GM12878 (cell line): ENCODE data around the gene DCDC2C.

Experiments
- HDAC6 ChIP-seq: fragments of 200-600 bp; sonication (generic); IDR thresholded peaks from one replicate; pipeline ENCODE4 v1.8.0; 2017; ENCODE audit warnings: antibody characterized with exemption; ENCODE audit not compliant: unreplicated experiment
- POLR2AphosphoS5 ChIP-seq: IDR thresholded peaks from 2 replicates; pipeline ENCODE4 v1.6.1; 2011; ENCODE audit warnings: mild to moderate bottlenecking, low read length, inconsistent platforms
- SP1 ChIP-seq: IDR thresholded peaks from one replicate; pipeline ENCODE4 v1.6.1; 2011; ENCODE audit warnings: low read depth, low read length
- SREBF2 ChIP-seq: IDR thresholded peaks from 2 replicates; pipeline ENCODE4 v1.6.1; 2012; ENCODE audit warnings: mild to moderate bottlenecking, low read length
- TF ChIP-seq, protein P1 (sequence below): fragments of 450-650 bp; IDR thresholded peaks from 2 replicates; pipeline ENCODE4 v1.6.1; 2017; ENCODE audit warnings: mild to moderate bottlenecking, moderate library complexity

DNA sequence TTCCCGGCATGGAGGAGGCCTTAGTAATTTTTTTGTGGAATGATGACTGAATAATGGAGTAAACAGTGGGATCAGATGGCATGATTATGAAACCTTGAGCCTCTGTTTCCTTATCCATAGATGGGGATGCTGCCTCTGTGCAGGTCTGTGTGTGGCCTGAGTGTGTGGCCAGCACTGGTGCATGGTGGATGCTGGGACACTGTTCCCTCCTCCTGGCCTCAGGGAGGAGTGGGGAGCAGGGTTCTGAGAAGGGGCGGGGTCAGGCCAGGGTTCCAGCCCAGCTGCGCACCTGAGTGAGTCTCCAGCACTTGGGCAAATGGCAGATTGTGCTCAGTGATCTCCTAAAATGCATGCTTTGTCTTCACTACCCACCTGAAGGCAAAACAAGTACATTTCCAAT lies 66.4 kb downstream of the DCDC2C start:
- TF ChIP-seq, protein P1, sequence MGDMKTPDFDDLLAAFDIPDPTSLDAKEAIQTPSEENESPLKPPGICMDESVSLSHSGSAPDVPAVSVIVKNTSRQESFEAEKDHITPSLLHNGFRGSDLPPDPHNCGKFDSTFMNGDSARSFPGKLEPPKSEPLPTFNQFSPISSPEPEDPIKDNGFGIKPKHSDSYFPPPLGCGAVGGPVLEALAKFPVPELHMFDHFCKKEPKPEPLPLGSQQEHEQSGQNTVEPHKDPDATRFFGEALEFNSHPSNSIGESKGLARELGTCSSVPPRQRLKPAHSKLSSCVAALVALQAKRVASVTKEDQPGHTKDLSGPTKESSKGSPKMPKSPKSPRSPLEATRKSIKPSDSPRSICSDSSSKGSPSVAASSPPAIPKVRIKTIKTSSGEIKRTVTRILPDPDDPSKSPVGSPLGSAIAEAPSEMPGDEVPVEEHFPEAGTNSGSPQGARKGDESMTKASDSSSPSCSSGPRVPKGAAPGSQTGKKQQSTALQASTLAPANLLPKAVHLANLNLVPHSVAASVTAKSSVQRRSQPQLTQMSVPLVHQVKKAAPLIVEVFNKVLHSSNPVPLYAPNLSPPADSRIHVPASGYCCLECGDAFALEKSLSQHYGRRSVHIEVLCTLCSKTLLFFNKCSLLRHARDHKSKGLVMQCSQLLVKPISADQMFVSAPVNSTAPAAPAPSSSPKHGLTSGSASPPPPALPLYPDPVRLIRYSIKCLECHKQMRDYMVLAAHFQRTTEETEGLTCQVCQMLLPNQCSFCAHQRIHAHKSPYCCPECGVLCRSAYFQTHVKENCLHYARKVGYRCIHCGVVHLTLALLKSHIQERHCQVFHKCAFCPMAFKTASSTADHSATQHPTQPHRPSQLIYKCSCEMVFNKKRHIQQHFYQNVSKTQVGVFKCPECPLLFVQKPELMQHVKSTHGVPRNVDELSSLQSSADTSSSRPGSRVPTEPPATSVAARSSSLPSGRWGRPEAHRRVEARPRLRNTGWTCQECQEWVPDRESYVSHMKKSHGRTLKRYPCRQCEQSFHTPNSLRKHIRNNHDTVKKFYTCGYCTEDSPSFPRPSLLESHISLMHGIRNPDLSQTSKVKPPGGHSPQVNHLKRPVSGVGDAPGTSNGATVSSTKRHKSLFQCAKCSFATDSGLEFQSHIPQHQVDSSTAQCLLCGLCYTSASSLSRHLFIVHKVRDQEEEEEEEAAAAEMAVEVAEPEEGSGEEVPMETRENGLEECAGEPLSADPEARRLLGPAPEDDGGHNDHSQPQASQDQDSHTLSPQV: no peak
- TF ChIP-seq SREBF2 (no peak), POLR2AphosphoS5 (no peak), HDAC6 (no peak), SP1 (no peak)
